GM18517 (cell line): ENCODE measurements around the gene GTPBP6.
"Not testable (repeated sequence)": the region's sequence is repeated elsewhere in the genome, so short reads cannot be mapped to it uniquely, and the experiment has no call there.

ENCODE experiments used
- ATAC-seq: cut with Tn5 transposase; IDR thresholded peaks from one replicate; pipeline ENCODE4 v1.9.1; 2021; ENCODE audit warnings: mild to moderate bottlenecking, moderate library complexity; ENCODE audit not compliant: unreplicated experiment

Gene GTPBP6

GRCh38 chrX:338281-338835 lies 19.8 kb upstream of the GTPBP6 start:
- no peak for ATAC-seq

- ATAC-seq: no peak
Measured at GRCh38 chrX:337331-337831, 18.8 kb upstream of the GTPBP6 start.

GRCh38 chrX:336227-336626 lies 17.6 kb upstream of the GTPBP6 start:
- no peak for ATAC-seq

DNA sequence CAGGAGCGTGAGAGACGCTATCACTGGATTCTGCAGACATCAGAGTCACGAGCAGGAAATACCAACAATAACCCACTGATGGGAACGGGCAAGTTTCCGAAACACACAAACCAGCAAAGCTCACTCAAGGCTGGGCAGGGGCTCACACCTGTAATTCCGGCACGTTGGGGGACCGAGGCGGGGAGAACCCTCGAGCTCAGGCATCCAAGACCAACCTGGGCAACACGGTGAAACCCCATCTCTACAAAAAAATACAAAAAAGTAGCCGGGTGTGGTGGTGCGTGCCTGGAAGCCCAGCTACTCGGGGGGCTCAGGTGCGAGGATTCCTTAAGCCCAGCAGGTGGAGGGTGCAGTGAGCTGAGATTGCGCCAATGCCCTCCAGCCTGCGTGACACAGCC lies 17.2 kb upstream of the GTPBP6 start:
- no peak for ATAC-seq

DNA sequence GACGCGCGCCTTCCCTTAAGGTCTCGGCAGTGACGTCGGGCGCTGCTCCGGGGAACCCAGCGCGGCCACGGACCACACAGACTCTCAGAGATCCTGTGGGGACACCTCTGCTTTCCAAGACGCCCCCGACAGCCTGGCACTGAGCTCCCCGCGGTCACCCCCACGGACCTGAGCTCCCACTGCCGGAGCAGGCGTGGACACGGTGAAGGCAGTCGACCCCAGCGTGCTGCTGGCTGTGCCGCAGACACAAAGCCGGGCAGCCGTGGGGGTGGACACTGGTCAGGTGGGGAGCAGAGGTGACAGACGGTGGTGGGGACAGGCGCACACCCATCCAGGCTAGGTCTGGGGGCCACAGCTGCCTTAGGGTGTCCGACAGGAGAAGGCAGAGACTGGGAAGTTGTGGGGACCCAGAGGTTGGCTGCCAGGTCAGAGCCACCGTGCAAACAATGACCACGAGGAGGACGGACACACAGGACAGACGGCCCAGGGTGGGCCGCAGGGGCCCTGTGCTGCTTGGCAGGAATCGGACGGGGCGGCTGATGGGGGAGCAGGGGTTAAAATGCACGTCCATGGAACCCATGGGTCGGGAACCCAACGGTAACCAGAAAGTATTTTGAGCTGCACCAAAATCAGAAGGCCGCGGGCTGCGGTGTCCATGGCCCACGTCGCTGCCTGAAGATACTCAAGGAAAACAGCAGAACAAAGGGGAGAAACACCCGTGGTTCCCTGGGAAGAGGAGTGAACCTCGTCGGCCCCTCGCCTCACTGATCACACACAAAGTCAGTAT lies 16.6 kb upstream of the GTPBP6 start:
- no peak for ATAC-seq

- no peak for ATAC-seq
Measured at GRCh38 chrX:334331-334891, 15.8 kb upstream of the GTPBP6 start.

DNA sequence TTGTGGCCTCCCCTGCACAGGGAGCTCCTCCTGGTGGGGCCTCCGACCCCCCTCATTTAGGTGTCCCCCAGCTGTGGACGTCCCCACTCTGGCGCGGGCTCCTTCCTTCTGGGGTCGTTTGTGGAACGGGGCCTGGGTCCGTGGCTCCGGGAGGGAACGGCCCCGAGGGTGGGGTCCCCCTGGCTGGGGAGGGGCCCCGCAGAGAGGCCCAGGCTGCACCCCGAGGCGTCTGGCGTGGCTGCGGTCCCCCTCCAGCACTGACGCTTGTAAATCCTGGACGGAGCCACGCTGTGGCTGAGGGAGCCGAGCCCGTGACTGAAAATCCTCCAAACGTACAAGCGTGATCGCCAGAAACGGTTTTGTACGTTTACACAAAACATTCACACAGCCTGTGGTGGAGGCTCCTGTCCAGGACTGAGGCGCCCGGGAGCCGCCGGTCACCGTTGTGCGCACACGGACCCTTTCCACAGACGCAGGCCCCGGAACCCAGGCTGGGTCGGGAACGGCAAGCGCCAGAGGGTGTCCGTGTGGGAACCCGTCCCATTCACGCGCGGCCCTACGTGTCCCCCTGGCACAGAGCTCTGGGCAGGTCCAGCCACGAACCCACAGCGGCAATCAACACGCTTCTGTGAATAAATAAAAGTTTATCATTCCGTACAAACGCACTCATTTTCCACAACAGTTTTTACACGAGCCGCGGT lies 15.2 kb upstream of the GTPBP6 start:
- ATAC-seq: no peak

DNA sequence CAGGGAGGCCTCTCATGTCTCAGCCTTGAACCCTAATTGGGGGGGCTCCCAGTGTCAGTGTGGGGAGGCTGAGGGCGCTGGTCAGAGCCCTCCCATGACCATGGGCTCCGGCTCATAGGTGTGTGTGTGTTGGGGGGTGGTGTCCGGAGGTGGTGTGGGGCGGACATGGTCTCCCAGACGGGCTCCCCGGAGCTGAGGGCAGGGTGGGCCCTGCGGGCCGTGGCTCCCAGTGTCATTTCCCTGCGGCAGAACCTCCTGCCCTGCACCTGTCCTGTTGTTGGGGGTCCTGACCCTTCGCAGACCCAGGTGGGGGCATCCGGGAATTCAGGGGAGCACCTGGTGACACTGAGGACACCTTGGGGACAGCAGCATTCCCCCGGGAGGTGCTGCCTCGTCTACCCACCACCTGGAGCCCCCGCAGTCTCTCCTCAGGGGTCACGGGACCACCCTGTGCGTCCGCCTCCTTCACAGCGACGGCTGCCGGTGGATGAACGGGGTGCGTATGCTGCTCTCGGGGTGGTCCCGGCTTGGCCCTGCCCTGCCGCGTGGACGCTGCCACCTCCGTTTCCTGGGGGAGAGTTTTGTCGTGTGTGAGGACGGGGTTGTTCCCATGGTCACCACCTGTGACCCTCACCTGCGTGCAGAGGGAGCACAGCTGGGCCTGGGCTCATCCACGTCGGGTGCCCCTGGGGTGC lies 14.5 kb upstream of the GTPBP6 start:
- ATAC-seq: no peak

DNA sequence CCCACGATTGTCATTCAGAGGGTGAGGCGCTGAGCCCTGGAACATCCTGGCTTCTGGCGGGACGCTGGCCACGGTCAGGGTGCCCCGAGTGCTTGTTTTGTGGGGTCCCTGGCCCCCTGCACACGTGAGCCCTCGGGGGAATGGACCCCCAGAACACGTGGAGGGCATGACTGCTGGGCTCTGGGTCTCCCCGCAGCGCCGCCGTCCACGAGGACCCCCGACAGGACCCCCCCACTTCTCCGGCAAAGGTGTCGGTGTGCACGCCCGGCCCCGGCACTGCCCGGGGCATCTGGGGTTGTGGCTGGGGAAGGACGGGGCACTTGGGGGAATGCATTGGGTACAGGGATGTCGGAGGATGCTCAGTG lies 13.9 kb upstream of the GTPBP6 start:
- no peak for ATAC-seq

DNA sequence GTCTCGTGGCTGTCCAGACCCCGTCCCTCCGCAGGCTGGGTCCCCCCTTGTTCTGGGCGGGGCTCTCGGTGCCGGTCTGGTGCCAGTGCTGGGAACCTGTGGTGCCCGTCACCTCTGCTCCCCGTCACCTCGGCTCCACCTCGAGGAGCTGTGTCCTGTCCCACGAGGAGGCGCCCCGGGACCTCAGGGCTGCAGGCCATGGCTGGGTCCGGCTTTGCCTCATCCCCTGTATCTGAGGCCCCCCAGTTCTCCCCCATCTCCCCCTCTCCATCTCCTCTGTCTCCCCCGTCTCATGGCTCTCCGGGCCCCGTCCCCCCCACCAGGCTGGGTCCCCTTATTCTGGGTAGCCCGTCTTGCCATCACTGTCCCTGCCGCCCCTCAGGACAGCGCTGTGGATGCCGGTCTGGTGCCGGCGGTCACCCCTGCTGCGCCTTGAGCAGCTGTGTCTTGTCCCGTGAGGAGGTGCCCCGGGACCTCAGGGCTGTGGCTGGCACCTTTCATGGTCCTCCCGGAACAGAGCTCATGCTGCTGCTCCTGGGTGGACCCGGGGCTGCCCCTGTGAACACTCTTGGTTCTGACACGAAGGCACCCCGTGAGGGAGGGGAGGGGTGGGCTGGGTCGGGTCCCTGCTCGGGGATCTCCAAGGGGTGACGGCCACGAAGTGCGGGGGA lies 13.4 kb upstream of the GTPBP6 start:
- no peak for ATAC-seq

DNA sequence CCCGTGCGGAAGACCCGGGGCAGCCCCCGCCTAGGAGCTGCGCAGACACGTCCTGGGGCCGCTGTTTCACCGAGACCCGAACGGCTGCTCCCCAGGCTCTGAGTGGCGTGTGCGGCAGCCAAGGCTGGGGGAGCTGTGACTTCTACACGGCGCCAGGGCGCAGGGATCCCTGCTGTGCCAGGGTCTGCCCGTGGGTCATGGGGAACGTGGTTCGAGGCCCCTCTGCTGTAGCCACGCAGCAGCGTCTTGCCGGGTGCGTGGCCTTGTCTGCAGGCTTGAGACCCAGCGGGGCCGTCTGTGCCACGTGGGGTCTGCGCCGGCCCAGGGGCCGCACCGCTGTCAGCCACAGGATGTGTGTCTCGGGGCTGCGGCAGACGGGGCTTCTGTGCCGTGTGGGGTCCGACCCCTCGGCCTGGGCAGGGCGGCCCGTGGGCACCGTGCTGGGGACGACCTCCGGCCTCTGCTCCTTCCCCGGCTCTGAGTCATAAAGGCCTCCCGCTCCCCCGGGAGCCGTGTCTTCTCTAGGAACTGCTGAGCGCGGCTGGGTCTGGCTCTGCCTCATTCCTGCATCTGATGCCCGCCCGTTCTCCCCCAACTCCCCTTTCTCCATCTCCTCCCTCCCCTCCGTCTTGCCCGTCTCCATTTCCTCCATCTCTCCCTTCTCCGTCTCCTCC lies 12.7 kb upstream of the GTPBP6 start:
- no peak for ATAC-seq

DNA sequence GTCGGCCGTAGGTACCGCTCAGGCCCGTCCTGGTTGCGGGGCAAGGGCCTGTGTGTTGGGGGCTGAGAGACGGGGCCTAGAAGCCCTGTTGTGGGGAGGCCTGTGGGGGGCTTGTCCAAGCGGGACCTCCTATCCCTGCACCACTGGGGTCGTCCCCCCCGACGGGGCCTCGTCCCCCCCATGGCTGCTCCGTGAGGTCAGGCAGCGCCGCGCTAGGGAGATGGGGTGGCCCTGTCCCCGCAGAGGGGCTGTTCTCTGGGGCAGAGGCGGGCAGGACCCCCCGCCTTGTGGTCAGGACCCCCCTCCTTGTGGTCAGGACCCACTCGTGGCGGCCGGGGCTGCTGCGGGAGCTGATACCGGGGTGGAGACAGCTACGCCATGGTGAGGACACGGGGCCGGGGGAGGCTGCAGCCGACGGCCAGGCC lies 12.1 kb upstream of the GTPBP6 start:
- ATAC-seq: no peak

DNA sequence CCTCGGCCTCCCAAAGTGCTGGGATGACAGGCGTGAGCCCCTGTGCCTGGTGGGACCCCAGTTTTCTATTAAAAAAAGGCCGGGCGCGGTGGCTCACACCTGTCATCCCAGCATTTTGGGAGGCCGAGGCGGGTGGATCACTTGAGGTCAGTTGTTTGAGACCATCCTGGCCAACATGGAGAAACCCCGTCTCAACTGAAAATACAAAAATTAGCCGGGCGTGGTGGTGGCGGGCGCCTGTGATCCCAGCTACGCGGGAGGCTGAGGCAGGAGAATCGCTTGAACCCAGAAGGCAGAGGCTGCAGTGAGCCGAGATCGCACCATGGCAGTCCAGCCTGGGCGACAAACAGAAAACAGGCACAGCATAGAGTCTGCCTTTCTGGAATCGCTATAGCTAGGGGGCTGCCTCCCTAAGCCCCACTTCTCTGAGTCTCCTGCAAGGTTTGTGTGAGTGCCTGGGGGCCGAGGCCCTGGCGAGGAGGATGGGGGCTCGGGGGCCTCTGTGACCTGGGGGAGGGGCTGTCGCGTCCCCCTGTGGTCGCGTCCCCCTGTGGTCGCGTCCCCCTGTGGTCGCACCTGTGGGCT lies 11.6 kb upstream of the GTPBP6 start:
- ATAC-seq: not testable (repeated sequence)

DNA sequence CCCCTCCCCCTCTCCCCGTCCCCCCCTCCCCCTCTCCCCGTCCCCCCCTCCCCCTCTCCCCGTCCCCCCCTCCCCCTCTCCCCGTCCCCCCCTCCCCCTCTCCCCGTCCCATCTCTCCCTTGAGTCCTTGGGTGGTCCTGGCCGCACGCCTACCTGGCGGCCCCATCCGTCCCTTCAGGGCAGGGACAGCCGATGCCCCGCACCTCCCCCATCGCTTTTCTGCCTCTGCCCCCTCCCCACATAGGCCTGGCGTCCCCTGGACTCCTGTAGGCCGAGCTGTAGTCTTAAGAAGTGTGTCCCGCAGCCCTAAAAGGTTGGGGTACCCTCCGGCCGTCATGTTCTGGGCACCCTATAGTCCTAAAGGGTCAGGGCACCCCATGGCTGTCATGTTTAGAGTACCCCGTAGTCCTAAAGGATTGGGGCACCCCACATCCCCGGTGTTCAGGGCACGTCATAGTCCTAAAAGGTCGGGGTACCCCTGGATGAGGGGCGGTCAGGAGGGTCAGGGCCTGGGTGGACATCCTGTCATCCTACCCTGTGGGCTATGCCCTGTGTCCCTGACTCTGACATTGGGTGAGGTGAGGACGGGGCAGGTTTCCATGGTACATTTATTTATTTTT lies 10.8 kb upstream of the GTPBP6 start:
- no peak for ATAC-seq

DNA sequence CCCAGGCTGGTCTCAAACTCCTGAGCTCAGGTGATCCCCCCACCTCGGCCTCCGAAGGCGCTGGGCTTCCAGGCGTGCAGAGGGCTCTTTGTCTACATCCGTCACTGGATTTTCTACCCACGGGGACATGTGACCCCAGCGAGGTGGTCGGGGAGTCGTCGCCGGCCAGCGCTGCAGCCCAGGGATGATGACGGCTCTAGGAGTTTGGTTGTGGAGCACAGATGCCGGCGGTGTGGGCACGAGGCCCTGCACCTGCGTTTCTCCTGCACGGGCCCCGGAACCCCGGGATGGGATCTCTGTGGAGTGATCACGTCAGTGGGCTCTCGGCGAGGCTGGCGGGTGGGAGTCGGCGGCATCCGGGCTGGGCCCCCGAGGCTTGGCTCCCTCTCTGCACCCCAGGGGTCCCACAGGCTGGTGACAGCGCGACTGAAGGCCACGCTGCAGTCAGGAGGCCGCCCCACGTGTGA lies 9.1 kb upstream of the GTPBP6 start:
- no peak for ATAC-seq

DNA sequence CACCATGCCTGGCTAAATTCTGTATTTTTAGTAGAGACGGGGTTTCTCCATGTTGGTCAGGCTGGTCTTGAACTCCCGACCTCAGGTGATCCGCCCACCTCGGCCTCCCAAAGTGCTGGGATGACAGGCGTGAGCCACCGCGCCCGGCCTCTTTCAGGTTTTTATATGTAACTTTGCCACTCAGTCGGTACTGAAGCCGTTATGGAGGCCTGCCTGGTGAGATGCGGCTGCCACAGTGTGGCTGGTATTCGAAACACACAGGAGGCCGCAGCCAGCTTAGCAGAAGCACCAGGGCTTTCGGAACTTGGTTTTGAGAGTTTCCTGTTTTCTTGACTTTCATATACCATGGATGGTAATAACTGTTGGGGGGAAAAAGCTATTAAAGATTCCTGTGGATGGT lies 6.1 kb upstream of the GTPBP6 start:
- not testable (repeated sequence) for ATAC-seq

DNA sequence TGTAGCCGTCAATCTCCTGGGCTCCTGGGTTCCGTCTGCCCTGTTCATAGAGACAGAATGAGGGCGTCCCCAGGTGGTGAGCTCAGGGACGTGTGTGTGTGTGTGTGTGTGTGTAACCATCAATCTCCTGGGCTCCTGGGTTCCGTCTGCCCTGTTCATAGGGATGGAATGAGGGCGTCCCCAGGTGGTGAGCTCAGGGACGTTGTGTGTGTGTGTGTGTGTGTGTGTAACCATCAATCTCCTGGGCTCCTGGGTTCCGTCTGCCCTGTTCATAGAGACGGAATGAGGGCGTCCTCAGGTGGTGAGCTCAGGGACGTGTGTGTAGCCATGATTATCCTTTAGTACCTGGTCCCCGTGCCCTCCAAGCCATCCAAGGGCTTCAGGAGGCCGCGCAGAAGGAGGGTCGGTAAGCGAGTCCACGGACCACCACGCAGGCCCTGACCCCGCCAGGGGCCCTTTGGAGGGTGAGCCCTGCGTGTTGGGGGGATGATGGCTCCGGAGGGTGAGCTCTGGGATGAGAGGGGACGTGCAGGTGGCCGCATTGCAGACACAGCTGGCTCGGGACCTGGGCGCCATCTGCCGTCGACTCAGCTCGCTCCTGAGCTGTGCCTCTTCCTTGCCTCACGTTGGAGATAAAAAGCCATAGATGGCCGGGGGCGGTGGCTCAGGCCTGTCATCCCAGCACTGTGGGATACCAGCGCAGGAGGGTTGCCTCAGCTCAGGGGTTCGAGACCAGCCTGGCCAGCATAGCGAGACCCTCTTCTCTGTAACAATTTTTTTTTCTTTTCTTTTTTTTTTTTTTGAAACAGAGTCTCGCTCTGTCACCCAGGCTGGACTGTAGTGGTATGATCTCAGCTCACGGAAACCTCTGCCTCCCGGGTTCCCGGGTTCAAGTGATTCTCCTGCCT lies 5.4 kb upstream of the GTPBP6 start:
- ATAC-seq: no peak

DNA sequence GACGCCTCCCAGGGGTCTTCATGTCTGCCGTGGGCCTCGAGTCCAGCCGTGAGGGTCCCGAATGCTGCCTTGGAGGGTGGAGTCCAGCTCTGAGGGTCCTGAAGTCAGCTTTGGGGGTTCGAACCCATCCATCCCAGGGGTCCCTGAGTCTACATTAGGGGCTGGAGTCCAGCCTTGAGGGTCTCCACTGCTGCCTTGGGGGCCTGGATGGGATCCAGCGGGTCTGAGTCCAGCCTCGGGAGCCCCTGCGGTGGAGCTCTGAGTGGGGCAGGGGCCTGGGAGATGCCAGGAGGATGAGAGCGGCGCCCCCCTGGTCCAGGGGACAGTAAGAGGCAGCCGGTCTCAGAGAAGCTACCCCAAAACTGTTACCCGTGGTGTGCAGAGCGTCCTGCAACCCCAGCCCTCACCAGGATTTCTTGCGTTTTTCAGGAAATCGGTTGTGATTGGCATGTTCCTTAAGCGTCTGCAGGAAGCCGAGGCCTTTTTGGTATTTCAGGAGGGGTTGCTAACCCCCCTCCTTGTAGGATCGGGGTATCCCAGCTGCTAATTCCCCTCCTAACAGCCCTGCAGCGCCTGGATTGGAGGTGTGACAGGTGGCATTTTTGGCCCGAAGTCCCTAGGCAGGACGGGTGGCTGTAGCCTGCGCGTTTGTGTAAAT lies 1.7 kb upstream of the GTPBP6 start:
- ATAC-seq: no peak
